Duodenal mucosa (tissue), 2 donors: ENCODE results near the gene CRELD1.

Experiments used
- H3K27ac ChIP-seq: one replicate; pipeline ENCODE4 v1.7.0; 2013; ENCODE audit warnings: low read depth, low read length
- H3K27me3 ChIP-seq, 2 donors: one replicate each; pipeline ENCODE4 v1.7.0; 2013; ENCODE audit warnings: low read length in 2 of 2, control low read depth in 1 of 2; ENCODE audit not compliant: insufficient read depth in 2 of 2, control insufficient read depth in 1 of 2
- H3K36me3 ChIP-seq, 2 donors: one replicate each; pipeline ENCODE4 v1.7.0; 2013; ENCODE audit warnings: low read length in 2 of 2, control low read depth in 1 of 2; ENCODE audit not compliant: insufficient read depth in 2 of 2, control insufficient read depth in 1 of 2
- H3K4me1 ChIP-seq, 2 donors: one replicate each; pipeline ENCODE4 v1.7.0; 2013; ENCODE audit warnings: low read length in 2 of 2, control low read depth in 1 of 2; ENCODE audit not compliant: insufficient read depth in 2 of 2, control insufficient read depth in 1 of 2
- H3K4me3 ChIP-seq, 2 donors: one replicate each; pipeline ENCODE4 v1.7.0; 2013; ENCODE audit warnings: low read length in 2 of 2, low read depth in 1 of 2
- H3K9ac ChIP-seq, 2 donors: one replicate each; pipeline ENCODE4 v1.7.0; 2013; ENCODE audit warnings: low read length in 2 of 2, low read depth in 1 of 2
- H3K9me3 ChIP-seq, 2 donors: one replicate each; pipeline ENCODE4 v1.7.0; 2013; ENCODE audit warnings: low read length in 2 of 2, control low read depth in 1 of 2; ENCODE audit not compliant: control insufficient read depth in 1 of 2

CRELD1 gene

DNA sequence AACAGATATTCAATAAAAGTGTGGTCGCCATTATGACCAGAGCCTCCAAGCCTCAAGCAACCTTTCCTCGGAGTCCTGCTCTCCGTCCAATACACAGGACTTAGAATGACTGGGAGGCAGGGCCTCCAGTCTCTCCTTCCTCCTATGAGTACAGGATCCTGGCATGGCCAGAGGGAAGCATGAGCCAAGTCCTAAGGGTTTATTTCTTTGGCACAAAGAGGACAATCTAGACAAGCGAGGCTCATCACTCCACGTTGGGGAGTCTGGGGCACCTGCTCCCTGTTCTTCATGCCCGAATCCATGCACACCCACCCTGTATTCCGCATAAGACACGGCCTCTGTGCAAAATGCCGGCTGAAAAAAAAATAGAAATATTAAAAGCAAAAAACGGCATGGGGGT is 11.7 kb downstream of the CRELD1 start:
- H3K9ac ChIP-seq: no peak overlapping the region
- no peaks in the 10 kb centered on the region for H3K9me3 ChIP-seq
- no peak overlapping the region for H3K4me3 ChIP-seq
- peaks cover 8 to 33% of the 10 kb centered on the region in 2 donors for H3K36me3 ChIP-seq
- peaks cover 0 to 4% of the 10 kb centered on the region in 2 donors for H3K4me1 ChIP-seq
- no peak overlapping the region for H3K27ac ChIP-seq
- no peaks in the 10 kb centered on the region for H3K27me3 ChIP-seq

DNA sequence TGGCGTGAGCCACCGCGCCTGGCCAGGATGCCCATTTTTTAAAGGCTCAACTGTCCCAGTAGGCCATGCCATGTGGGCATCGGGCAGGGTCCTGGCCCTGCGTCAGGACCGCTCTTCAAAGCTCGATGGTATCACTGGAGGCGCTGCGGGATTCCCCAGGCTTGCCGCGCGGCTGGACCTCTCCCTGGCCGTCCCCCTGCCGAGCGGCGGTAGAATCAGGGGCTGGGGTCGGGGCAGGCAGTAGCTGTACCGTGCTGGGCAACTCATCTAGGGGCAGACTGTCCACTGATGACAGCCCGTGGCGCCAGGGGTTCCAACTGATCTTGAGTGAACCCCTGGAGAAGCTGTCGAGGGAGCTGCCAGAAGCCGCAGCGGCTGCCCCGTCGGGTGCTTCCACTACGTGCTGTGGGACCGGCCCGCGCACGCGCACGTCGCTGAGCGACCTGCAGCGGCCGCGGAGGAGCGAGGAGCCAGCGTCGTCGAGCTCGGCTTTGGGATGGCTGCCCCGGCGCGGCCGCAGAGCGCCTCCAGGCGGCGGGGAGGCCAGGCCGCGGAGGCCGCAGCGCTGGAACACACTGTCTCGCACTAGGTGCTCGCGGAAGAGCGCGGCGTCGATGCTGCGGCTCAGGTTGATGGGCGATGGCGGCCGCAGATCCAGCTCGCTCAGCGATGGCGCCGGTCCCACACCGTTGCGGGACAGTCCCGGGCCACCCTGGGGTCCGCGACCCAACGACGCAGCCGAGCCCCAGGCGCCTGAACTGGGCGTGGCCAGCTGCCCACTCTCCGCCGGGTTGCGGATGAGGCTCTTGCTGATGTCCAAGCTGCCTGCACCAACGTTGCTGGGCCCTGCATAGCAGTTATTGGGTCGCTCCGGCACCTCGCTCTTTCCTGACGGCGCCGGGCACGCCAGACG is 12.7 kb downstream of the CRELD1 start:
- no peaks in the 10 kb centered on the region for H3K9me3 ChIP-seq
- peaks cover 8 to 25% of the 10 kb centered on the region in 2 donors for H3K36me3 ChIP-seq
- H3K27me3 ChIP-seq: no peaks in the 10 kb centered on the region
- peak overlapping the region; percentile 70 to 80 for H3K9ac ChIP-seq
- peak overlapping the region; percentile 58 for H3K27ac ChIP-seq
- peaks cover 0 to 5% of the 10 kb centered on the region in 2 donors for H3K4me1 ChIP-seq
- H3K4me3 ChIP-seq: peak overlapping the region; percentile 76 to 79

DNA sequence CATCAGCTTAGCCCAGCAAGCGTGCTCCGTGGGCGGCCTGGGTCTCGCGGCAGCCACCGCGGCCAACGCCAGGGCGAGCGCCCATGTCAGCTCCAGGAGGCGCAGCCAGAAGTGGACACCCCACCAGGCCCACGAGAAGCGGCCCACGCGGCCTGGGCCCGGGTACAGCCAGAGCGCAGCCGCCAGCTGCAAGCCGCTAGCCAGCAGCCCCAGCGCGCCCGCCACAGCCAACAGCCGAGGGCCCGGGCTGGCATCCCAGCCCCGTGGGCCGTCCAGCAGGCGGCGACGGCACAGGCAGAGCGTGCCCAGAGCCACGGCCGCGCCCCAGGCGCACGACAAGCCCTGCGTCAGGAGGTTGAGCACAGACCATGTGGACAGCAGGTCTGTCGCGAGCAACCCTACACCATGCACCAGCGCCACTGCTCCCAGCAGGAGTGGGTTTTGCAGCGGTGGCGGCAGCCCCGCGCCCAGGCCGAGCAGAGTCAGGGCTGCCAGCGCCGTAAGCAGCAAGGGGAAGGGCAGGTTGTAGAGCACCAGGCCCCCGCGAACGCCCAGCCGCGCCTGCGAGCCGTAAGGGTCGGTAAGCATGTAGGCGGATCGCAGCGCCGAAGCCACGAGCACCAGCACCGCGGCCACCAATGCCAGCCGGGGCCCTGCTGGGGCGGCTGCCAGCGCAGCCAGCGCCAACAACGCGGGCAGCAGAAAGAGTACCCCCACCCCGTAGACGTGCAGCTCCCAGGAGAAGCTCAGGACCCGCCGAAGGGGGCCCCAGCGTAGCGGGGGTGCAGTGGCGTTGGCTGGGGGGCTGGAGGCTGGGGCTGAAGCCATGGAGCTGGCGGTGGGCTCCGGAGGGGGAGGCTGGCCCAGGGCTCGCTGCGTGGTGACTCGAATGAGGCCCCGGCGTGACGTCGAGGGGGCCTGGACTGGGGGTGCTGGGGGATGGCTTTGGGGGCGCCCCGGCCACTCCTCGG is 13.7 kb downstream of the CRELD1 start:
- Histone ChIP-seq H3K27me3 (no peaks in the 10 kb centered on the region), H3K4me3 (peak overlapping the region; percentile 76 to 79), H3K36me3 (peaks cover 8 to 24% of the 10 kb centered on the region in 2 donors), H3K4me1 (peaks cover 0 to 11% of the 10 kb centered on the region in 2 donors), H3K9ac (peak overlapping the region; percentile 70 to 80), H3K27ac (no peak overlapping the region), H3K9me3 (no peaks in the 10 kb centered on the region)

DNA sequence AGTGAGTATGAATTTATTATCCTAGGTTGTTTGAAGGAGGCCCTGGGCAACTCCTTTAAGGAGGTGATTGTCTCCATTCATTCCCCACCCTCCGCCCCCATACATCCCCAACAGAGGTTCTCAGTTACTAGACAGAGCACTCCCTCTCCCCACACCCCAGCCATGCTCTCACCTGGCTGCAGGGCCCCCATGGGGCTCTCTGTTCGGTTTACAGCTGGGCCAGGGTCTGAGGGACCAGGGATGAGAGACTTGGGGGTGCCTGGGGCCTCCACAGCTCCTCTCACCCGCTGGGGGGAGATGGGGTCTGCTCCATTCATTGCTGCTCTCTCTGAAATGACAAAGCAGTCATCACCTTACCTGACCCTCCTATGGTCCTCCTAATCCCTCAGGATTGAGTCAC is 15.0 kb downstream of the CRELD1 start:
- Histone ChIP-seq H3K27ac (no peak overlapping the region), H3K27me3 (no peaks in the 10 kb centered on the region), H3K9me3 (no peaks in the 10 kb centered on the region), H3K4me1 (peaks cover 0 to 11% of the 10 kb centered on the region in 2 donors), H3K9ac (no peak overlapping the region), H3K4me3 (no peak overlapping the region), H3K36me3 (peaks cover 7 to 11% of the 10 kb centered on the region in 2 donors)

DNA sequence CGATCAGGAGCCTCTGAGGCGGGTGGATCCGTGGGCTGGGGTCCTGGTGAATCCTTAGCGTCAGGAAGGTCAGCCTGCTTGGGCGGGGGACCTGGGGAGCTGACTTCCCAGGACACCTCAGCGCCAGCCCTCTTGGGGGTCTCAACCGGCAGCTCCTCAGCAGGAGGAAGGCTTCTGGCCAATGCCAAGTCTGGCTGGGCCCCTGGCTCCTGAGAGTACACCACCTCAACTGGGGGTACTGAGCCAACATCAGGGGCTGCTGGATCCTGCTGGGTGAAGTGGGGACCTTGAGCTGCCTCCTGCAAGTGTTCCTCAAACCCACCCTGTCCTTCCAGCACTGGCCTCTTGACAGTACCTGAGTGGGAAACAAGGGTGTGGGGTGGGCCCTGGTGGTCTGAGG is 15.5 kb downstream of the CRELD1 start:
- Histone ChIP-seq H3K4me3 (no peak overlapping the region), H3K36me3 (peaks cover 2 to 6% of the 10 kb centered on the region in 2 donors), H3K4me1 (peaks cover 0 to 11% of the 10 kb centered on the region in 2 donors), H3K27ac (no peak overlapping the region), H3K27me3 (no peaks in the 10 kb centered on the region), H3K9me3 (no peaks in the 10 kb centered on the region), H3K9ac (no peak overlapping the region)

DNA sequence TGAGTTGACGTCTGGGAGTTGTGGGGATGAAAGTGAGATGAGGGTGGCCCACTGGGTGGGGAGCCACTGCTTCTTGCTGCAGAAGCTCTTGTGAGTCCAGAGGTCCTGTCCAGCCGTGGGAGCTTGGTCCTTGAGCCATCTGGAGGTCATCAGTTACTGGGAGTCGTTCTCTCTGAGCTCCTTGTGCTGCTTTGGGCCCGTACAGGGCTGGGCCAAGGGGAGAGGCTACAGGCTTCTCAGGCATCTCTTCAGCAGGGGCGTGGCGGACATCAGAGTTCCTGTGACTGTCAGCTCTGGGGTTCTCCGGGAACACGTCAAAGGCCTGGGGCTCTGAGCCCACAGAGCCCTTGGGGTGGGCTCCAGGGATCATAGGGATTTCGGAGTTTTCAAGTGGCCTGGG is 16.0 kb downstream of the CRELD1 start:
- Histone ChIP-seq H3K9ac (no peak overlapping the region), H3K27ac (no peak overlapping the region), H3K4me3 (no peak overlapping the region), H3K27me3 (no peaks in the 10 kb centered on the region), H3K4me1 (peaks cover 0 to 11% of the 10 kb centered on the region in 2 donors), H3K36me3 (peaks cover 0 to under 1% of the 10 kb centered on the region in 2 donors), H3K9me3 (no peaks in the 10 kb centered on the region)

DNA sequence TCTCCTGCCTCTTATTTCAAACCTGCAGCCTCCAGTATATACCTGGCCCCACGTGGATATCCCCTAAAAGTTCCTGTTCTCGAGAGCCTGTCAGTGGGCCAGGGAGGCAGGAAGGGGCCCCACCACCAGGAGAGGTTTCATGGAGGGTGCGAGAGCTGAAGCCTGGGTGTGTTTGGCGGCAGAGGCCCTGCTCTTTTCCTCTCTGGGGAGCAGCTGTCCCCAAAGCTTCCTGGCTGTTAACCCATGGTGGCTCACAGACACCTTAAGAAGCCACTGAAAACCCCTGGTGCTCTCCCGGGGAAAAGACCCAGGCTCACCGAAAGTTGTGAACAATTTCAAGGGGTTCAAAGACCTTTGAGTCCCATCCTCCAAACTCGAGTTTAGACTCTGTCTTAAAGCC is 17.5 kb downstream of the CRELD1 start:
- H3K9ac ChIP-seq: no peak overlapping the region
- no peaks in the 10 kb centered on the region for H3K9me3 ChIP-seq
- H3K4me1 ChIP-seq: peaks cover 0 to 11% of the 10 kb centered on the region in 2 donors
- no peak overlapping the region for H3K4me3 ChIP-seq
- no peaks in the 10 kb centered on the region for H3K36me3 ChIP-seq
- H3K27ac ChIP-seq: no peak overlapping the region
- H3K27me3 ChIP-seq: no peaks in the 10 kb centered on the region

DNA sequence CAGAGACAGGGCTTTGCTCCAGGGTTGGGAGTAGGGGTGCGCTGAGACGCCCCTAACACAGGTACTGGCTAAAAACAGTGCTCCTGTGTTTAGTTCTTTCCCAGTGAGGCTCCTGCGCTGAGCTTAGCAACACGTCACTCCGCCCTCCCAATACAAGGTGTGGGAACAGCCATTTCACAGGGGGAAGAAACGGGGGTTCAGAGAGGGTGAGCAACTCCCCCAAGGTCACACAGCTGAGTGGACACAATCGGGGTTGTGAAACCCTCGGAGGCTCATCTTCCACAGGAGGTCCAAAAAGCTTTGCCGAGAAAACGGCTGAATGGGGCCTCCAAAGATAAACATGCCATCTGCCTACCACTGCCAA is 17.9 kb downstream of the CRELD1 start:
- Histone ChIP-seq H3K9ac (peak overlapping the region; percentile 16 to 45), H3K4me1 (peaks cover 0 to 10% of the 10 kb centered on the region in 2 donors), H3K9me3 (no peaks in the 10 kb centered on the region), H3K4me3 (peak overlapping the region; percentile 63 to 64), H3K36me3 (no peaks in the 10 kb centered on the region), H3K27me3 (no peaks in the 10 kb centered on the region), H3K27ac (no peak overlapping the region)

DNA sequence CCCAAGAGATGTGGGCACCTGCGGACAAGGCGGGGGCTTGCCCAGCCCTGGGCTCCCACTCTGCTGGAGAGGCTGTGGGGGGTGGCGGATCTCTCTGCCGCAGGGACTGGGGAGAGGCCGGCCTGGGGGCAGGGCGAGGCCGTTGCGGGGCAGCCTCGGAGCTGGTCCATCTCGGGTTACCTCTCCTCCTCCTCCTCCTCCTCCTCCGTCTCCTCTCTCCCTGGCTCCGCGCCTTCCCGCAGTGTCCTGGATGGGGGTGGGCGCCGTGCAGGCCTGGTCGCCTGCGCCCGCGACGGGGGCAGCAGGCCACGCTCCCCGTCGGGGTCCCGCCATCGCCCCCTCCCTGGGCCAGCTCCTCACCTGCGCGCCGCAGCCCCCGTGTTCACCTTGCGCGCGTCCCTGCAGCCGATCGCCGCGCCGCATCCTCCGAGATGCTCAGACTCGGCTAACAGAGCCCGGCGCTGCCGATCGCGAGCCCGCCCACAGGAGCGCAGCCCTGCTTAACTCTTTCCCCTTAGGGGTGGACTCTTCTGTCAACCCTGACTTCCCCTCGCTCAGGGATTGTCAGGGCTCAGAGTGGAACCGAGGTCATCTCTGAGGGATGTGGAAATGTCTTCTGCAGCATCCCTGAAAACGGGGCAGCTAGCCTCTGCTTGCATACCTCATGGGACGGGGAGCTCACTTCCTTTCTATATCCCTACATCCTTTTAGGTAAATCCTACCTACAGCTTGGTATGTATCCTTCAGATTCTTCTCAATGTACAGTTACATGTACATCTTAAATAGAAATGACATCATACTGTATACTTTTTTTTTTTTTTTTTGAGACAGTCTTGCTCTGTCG is 18.6 kb downstream of the CRELD1 start, which contains the start of gene PRRT3:
TSS of gene PRRT3 (minus strand) at position 447 of the 844 bp plus-strand sequence. CDS start 2,293 bp downstream, outside the sequence.
- Histone ChIP-seq H3K9ac (peak within 1 kb of the TSS; percentile 16 to 45), H3K4me3 (peak within 1 kb of the TSS; percentile 63 to 64), H3K9me3 (no peaks in the 10 kb centered on the region), H3K36me3 (no peaks in the 10 kb centered on the region), H3K4me1 (peaks cover 0 to 7% of the 10 kb centered on the region in 2 donors), H3K27me3 (no peaks in the 10 kb centered on the region), H3K27ac (no peak within 1 kb of the TSS)
